B cell (primary cell): Measurements from ENCODE around the gene KIF3C. TPM values are rescaled to one million over a fixed set of nuclear protein-coding genes. Genes with fewer than 3 reads are reported as not detected.

Experiments used
- ATAC-seq: fragments of 200-7000 bp; cut with Tn5 transposase; one replicate; pipeline ENCODE4 v1.10.0; 2021; ENCODE audit warnings: low read depth, mild to moderate bottlenecking, moderate number of reproducible peaks, moderate library complexity
- CTCF ChIA-PET: fragments of 350-600 bp; sonication (Branson Sonifier 250); formaldehyde crosslinking; loops from one replicate; lab custom pipeline; 2021; ENCODE audit warnings: antibody characterized with exemption, inconsistent platforms; lab: Charles Lee
- POLR2A ChIA-PET: fragments of 350-600 bp; sonication (Branson Sonifier 250); formaldehyde crosslinking; loops from one replicate; lab custom pipeline; 2021; ENCODE audit warnings: antibody characterized with exemption; lab: Charles Lee
- DNase-seq: peaks from one replicate; pipeline ENCODE4 v3.0.0; 2013
- H2AFZ ChIP-seq: 2 replicates; pipeline ENCODE4 v1.6.1; 2012; ENCODE audit warnings: mild to moderate bottlenecking, low read depth, low read length; ENCODE audit not compliant: insufficient read depth, poor library complexity, severe bottlenecking
- H3K27ac ChIP-seq, 2 donors: 1 replicate in 1 of 2; 2 replicates in 1 of 2; pipeline ENCODE4 v1.5.1; 2012 to 2013; ENCODE audit warnings: low read length in 2 of 2, mild to moderate bottlenecking in 2 of 2, moderate library complexity in 1 of 2
- H3K27me3 ChIP-seq, 4 experiments: fragments of 200-600 bp in 1 of 4; sonication (generic) in 1 of 4; replicated peaks in 1 of 4; 1 replicate in 2 of 4; 2 replicates in 2 of 4; pipeline versions ENCODE4 v1.6.1 to v1.7.0; 2013 to 2016; ENCODE audit warnings: low read length in 3 of 4, mild to moderate bottlenecking in 2 of 4, mixed read lengths in 1 of 4, moderate library complexity in 1 of 4; ENCODE audit not compliant: insufficient read depth in 4 of 4, control insufficient read depth in 3 of 4; ENCODE audit errors: control extremely low read depth in 1 of 4
- H3K36me3 ChIP-seq, 2 experiments: replicated peaks in 1 of 2; 1 replicate in 1 of 2; 2 replicates in 1 of 2; pipeline versions ENCODE4 v1.6.1 to v1.7.1; 2013; ENCODE audit warnings: low read length in 1 of 2; ENCODE audit not compliant: insufficient read depth in 2 of 2, control insufficient read depth in 1 of 2; ENCODE audit errors: control extremely low read depth in 1 of 2, extremely low read depth in 1 of 2
- H3K4me1 ChIP-seq, 2 donors: fragments of 200-600 bp in 1 of 2; sonication (generic) in 1 of 2; 1 replicate in 1 of 2; 2 replicates in 1 of 2; pipeline versions ENCODE4 v1.5.1 to v1.6.1; 2013 to 2017; ENCODE audit warnings: low read length in 2 of 2; ENCODE audit not compliant: control insufficient read depth in 2 of 2, insufficient read depth in 2 of 2
- H3K4me2 ChIP-seq: replicated peaks from 2 replicates; pipeline ENCODE3; 2012; ENCODE audit warnings: mild to moderate bottlenecking, low read depth, low read length; ENCODE audit not compliant: poor library complexity, severe bottlenecking
- H3K4me3 ChIP-seq, 5 experiments: fragments of 200-600 bp in 1 of 5; sonication (generic) in 1 of 5; 1 replicate in 3 of 5; 2 replicates in 2 of 5; pipeline versions ENCODE4 v1.5.1 to v1.7.0; 2011 to 2016; ENCODE audit warnings: low read length in 4 of 5, mild to moderate bottlenecking in 4 of 5, low read depth in 2 of 5, control low read depth in 1 of 5, moderate library complexity in 1 of 5; ENCODE audit not compliant: insufficient read depth in 1 of 5; ENCODE audit errors: control extremely low read depth in 1 of 5, extremely low read depth in 1 of 5
- H3K79me2 ChIP-seq: fragments of 200-600 bp; sonication (generic); one replicate; pipeline ENCODE4 v1.6.0; 2016; ENCODE audit warnings: low read length; ENCODE audit not compliant: control insufficient read depth, insufficient read depth
- H3K9ac ChIP-seq: fragments of 200-600 bp; sonication (generic); 2 replicates; pipeline ENCODE4 v1.6.1; 2017; ENCODE audit warnings: mild to moderate bottlenecking, low read length, moderate library complexity
- H3K9me3 ChIP-seq, 3 donors: one replicate each; pipeline versions ENCODE4 v1.6.1 to v1.7.1; 2013; ENCODE audit warnings: low read length in 2 of 3; ENCODE audit not compliant: control insufficient read depth in 2 of 3, insufficient read depth in 1 of 3; ENCODE audit errors: control extremely low read depth in 1 of 3
- H4K20me1 ChIP-seq: 2 replicates; pipeline ENCODE4 v1.6.0; 2012; ENCODE audit warnings: mild to moderate bottlenecking, low read length; ENCODE audit not compliant: insufficient read depth, control insufficient read depth, poor library complexity, severe bottlenecking
- H3K27ac Mint-ChIP-seq: one replicate; pipeline ENCODE4 v1.8.0; 2021; ENCODE audit warnings: mixed read lengths
- H3K27me3 Mint-ChIP-seq: one replicate; pipeline ENCODE4 v1.8.0; 2021; ENCODE audit warnings: mixed read lengths
- H3K4me1 Mint-ChIP-seq: one replicate; pipeline ENCODE4 v1.8.0; 2021; ENCODE audit warnings: mixed read lengths
- H3K4me3 Mint-ChIP-seq: one replicate; pipeline ENCODE4 v1.8.0; 2021; ENCODE audit warnings: mixed read lengths
- H3K9me3 Mint-ChIP-seq: one replicate; pipeline ENCODE4 v1.8.0; 2022; ENCODE audit warnings: mixed read lengths; ENCODE audit not compliant: insufficient read depth
- CTCF ChIP-seq: fragments of 200-600 bp; IDR thresholded peaks from one replicate; pipeline ENCODE4 v1.8.0; 2022; ENCODE audit warnings: antibody characterized with exemption, mild to moderate bottlenecking
- EZH2 ChIP-seq: IDR thresholded peaks from 2 replicates; pipeline ENCODE4 v1.6.1; 2012; ENCODE audit warnings: borderline replicate concordance, low read depth, mild to moderate bottlenecking, moderate library complexity, low read length; ENCODE audit not compliant: insufficient read depth, poor library complexity, severe bottlenecking
- WGBS: methylation state at CpG from one replicate; pipeline ENCODE4 v1.1.5; 2013; ENCODE audit warnings: missing lambda C conversion rate; ENCODE audit not compliant: insufficient coverage; 5-methylcytosine and 5-hydroxymethylcytosine counted together
- intact Hi-C: fragments of 100-400 bp; cut with micrococcal nuclease; formaldehyde crosslinking; loops from one replicate; pipeline ENCODE4 v1.10.0; 2022
- polyA plus RNA-seq: library from polyadenylated mRNA; depleted of rRNA; stranded (reverse); fragments of >200 nt; gene quantifications from 2 replicates; pipeline ENCODE4 v1.2.3, GENCODE V29; 2012
- total RNA-seq, 2 donors: library from RNA; stranded (reverse); fragments of 120-200 nt in 1 of 2; gene quantifications; 1 replicate in 1 of 2; 2 replicates in 1 of 2; pipeline versions ENCODE4 v1.2.3 to v1.2.4, GENCODE V29; 2013 to 2022

The KIF3C gene
- total and polyA plus RNA-seq, 2 donors (not counting 1 experiment from before 2014, with no cell fraction given): 0.84 to 4.0 TPM

DNA sequence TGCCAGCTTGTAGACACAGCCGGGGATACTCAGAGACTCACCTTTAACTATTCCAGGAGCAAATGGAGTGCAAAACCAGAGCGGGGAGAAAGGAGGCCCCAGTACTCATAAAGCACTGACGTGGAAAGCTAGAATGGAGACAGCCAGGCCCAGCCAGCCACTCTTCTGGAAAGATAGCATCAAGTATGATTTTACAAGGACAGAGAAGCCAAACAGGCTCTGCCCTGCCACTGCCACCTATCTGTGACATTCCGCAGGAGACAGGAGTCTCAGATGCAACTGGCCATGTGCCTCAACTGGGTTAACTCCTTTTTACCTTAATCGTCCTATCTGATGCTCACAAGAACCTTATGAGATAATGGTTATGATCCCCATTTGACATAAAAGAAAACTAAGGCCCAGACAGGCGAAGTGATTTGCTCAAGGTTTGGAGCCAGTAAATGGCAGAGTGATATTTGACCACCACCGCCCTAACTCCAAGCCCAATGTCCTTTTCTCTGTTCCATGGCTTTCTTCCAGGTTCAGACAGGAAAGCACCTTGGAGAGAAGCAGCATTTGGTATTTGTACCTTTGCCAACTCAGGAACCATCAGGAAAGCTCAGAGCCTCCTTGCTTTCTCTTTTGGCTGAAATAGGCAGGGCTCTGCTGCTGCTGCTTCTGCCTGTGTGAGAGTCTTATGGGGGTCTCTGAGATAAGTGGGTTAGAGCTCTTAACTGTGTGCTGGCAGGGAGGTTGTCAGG is 15.6 kb downstream of the KIF3C start:
- H3K36me3 ChIP-seq: no peaks in the 10 kb centered on the region
- peaks cover 0 to under 1% of the 10 kb centered on the region in 2 donors for H3K4me1 ChIP-seq
- CTCF ChIA-PET: interaction anchor here (0.7 to 1.6 kb wide), 2 partner anchors 25 to 178 kb away, joined by 3 read pairs; no protein-coding TSS in a partner anchor
- no peak overlapping the region for H3K4me3 ChIP-seq
- no peaks in the 10 kb centered on the region for H3K9me3 ChIP-seq
- no peaks in the 10 kb centered on the region for H3K27me3 ChIP-seq
- H3K4me2 ChIP-seq: no peak overlapping the region
- H2AFZ ChIP-seq: no peak overlapping the region
- no peaks in the 10 kb centered on the region for H3K79me2 ChIP-seq
- H3K27me3 Mint-ChIP-seq: no peaks in the 10 kb centered on the region
- WGBS: 95% methylated on average over 5 of the region's 7 CpGs
- no peaks in the 10 kb centered on the region for H3K4me1 Mint-ChIP-seq
- H3K27ac ChIP-seq: no peak overlapping the region
- no peak overlapping the region for H3K9ac ChIP-seq
- H3K4me3 Mint-ChIP-seq: no peak overlapping the region
- no peak for TF ChIP-seq CTCF
- no peak for TF ChIP-seq EZH2
- H3K9me3 Mint-ChIP-seq: no peaks in the 10 kb centered on the region
- intact Hi-C loops: no loop called here
- POLR2A ChIA-PET: no interaction called here
- ATAC-seq (no peak), DNase-seq (no peak)
- H4K20me1 ChIP-seq: no peaks in the 10 kb centered on the region
- H3K27ac Mint-ChIP-seq: no peak overlapping the region

- Mint-ChIP-seq H3K27ac (no peak overlapping the region), H3K4me3 (no peak overlapping the region), H3K9me3 (no peaks in the 10 kb centered on the region), H3K4me1 (peaks cover 8% of the 10 kb centered on the region), H3K27me3 (no peaks in the 10 kb centered on the region)
- Histone ChIP-seq H3K27me3 (no peaks in the 10 kb centered on the region), H3K9ac (no peak overlapping the region), H3K4me1 (peaks cover 10 to 14% of the 10 kb centered on the region in 2 donors), H3K79me2 (no peaks in the 10 kb centered on the region), H3K4me3 (no peak overlapping the region), H3K4me2 (no peak overlapping the region), H3K9me3 (no peaks in the 10 kb centered on the region), H3K27ac (no peak overlapping the region), H4K20me1 (no peaks in the 10 kb centered on the region), H2AFZ (no peak overlapping the region), H3K36me3 (no peaks in the 10 kb centered on the region)
- TF ChIP-seq CTCF (no peak), EZH2 (no peak)
- DNase-seq (no peak), ATAC-seq (no peak)
- ChIA-PET POLR2A (no interaction called here), CTCF (interaction anchor here (1.0 to 2.1 kb wide), 2 partner anchors 14 to 27 kb away, joined by 5 to 6 read pairs; no protein-coding TSS in a partner anchor)
- intact Hi-C loops: no loop called here
- 96% methylated on average over 7 of the region's 7 CpGs for WGBS
Observed at GRCh38 chr2:25964891-25965290, 17.4 kb downstream of the KIF3C start.
